Prostate gland (tissue), 2 donors: ENCODE measurements around the gene PRDM16. TPM values are rescaled to one million over a fixed set of nuclear protein-coding genes. Genes with fewer than 3 reads are reported as not detected.

Experiments
- DNase-seq: peaks from one replicate; pipeline ENCODE4 v3.0.0-alpha.2; 2019; ENCODE audit warnings: low spot score
- H3K27ac ChIP-seq, 2 donors: fragments of 200-600 bp; sonication (generic); 2 replicates each; pipeline ENCODE4 v1.5.1; 2017 to 2019
- H3K27me3 ChIP-seq: fragments of 200-600 bp; sonication (generic); replicated peaks from 2 replicates; pipeline ENCODE4 v1.5.1; 2019; ENCODE audit not compliant: insufficient read depth
- H3K36me3 ChIP-seq, 2 donors: fragments of 200-600 bp; sonication (generic); 1 replicate in 1 of 2; 2 replicates in 1 of 2; pipeline versions ENCODE4 v1.5.1 to v1.8.1; 2017 to 2019
- H3K4me1 ChIP-seq: fragments of 200-600 bp; sonication (generic); replicated peaks from 2 replicates; pipeline ENCODE4 v1.5.1; 2019
- H3K4me3 ChIP-seq, 2 donors: fragments of 200-600 bp; sonication (generic); 2 replicates each; pipeline ENCODE4 v1.5.1; 2017 to 2019
- H3K9me3 ChIP-seq: fragments of 200-600 bp; sonication (generic); 2 replicates; pipeline ENCODE4 v1.5.1; 2017
- POLR2A ChIP-seq: fragments of 450-650 bp; IDR thresholded peaks from one replicate; pipeline ENCODE4 v1.6.1; 2016; ENCODE audit warnings: antibody characterized with exemption, mild to moderate bottlenecking
- POLR2AphosphoS5 ChIP-seq: sonication (generic); formaldehyde crosslinking; IDR thresholded peaks from one replicate; pipeline ENCODE4 v1.6.1; 2017; ENCODE audit warnings: antibody characterized with exemption
- WGBS: methylation state at CpG from one replicate; pipeline ENCODE4 v1.1.5; 2018; 5-methylcytosine and 5-hydroxymethylcytosine counted together
- intact Hi-C: fragments of 100-400 bp; cut with DNase I; formaldehyde crosslinking; loops from one replicate; pipeline ENCODE4 v1.14.2; 2022
- total RNA-seq, 2 donors: library from RNA; depleted of rRNA; stranded (reverse); fragments of >200 nt; gene quantifications; one replicate each; pipeline ENCODE4 v1.1.0, GENCODE V29; 2016
- TF ChIP-seq, protein P1 (sequence below), 4 experiments: fragments of 200-600 bp in 2 of 4; fragments of 450-650 bp in 2 of 4; sonication (generic) in 2 of 4; IDR thresholded peaks; 1 replicate in 3 of 4; 2 replicates in 1 of 4; pipeline ENCODE4 v1.5.1; 2016 to 2019; ENCODE audit warnings: antibody characterized with exemption in 4 of 4, mild to moderate bottlenecking in 2 of 4, moderate library complexity in 2 of 4

The PRDM16 gene
- total RNA-seq, 2 donors from 2014 or later: 0.23 to 6.5 TPM

DNA sequence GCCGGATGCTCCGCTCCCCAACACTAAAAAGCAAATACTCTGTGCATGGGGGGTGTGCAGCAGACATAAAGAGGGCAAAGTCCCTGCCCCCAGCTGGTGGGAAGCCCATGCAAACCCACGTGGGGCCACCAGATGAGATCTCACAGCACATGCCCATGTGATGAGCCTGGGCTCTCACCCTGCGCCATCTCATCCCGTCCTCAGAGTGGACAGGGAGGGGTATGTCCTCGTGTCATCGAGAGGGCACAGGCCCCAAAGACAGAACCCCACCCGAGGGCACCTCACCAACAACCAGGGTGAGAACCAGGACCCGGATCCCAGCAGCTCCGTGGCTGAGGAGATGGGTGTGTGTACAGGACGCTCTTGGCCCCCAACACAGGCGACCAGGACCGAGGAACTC, 360.3 kb downstream of the PRDM16 start:
- peaks cover 4% of the 10 kb centered on the region for H3K27me3 ChIP-seq
- H3K36me3 ChIP-seq: no peaks in the 10 kb centered on the region
- intact Hi-C loops: loop anchor here (5.0 kb wide), 1 partner anchor 552 kb away; no protein-coding TSS in a partner anchor
- no peaks in the 10 kb centered on the region for H3K9me3 ChIP-seq
- H3K4me3 ChIP-seq: no peak overlapping the region
- no peak overlapping the region for H3K27ac ChIP-seq
- 92% methylated on average over 11 of the region's 13 CpGs for WGBS
- H3K4me1 ChIP-seq: no peaks in the 10 kb centered on the region
- TF ChIP-seq POLR2A: no peak
- TF ChIP-seq, protein P1, sequence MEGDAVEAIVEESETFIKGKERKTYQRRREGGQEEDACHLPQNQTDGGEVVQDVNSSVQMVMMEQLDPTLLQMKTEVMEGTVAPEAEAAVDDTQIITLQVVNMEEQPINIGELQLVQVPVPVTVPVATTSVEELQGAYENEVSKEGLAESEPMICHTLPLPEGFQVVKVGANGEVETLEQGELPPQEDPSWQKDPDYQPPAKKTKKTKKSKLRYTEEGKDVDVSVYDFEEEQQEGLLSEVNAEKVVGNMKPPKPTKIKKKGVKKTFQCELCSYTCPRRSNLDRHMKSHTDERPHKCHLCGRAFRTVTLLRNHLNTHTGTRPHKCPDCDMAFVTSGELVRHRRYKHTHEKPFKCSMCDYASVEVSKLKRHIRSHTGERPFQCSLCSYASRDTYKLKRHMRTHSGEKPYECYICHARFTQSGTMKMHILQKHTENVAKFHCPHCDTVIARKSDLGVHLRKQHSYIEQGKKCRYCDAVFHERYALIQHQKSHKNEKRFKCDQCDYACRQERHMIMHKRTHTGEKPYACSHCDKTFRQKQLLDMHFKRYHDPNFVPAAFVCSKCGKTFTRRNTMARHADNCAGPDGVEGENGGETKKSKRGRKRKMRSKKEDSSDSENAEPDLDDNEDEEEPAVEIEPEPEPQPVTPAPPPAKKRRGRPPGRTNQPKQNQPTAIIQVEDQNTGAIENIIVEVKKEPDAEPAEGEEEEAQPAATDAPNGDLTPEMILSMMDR (IDR thresholded peaks at IDR 0.05): no peak
- TF ChIP-seq POLR2AphosphoS5: no peak
- DNase-seq: no peak

DNA sequence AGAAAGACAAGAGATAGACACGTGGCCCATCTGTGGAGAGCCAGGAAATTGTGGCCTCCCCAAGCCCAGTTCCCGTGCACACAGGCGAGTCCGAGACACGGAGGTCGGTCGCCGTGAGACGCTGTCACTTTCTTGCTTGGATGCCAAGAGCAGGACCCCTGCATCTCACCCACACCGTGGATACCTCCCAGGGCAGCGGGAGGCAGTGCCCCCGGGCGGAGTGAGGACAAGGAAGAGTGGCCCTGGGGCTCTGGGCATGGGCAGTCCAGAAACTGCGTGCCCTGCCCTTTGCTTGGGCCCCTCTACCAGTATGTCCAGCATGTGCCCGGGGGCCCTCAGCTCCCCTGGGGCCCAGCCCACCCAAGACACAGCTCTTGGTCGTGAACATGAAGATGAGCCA, 360.8 kb downstream of the PRDM16 start:
- WGBS: 87% methylated on average over 16 of the region's 16 CpGs

DNA sequence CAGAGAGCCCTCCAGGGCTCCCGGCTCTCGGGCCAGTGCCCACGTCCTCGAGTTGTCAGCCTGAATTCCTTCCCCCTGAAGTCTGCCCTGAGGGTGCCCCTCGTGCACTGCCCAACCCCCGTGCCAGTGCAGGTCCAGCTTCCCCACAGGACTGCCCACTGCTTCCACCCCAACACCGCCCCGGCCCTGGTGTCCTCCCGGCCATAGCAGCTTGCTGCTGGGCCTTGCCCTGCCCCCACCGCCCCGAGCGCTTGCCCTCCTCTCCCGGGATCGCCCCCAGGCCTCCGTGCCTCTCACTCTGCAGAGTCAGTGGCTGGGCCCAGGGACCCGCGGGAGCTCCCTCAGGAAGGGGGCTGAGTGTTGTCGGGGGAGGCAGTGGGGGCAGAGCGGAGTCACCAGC, 361.4 kb downstream of the PRDM16 start:
- TF ChIP-seq, protein P1 (IDR thresholded peaks at IDR 0.05): no peak
- no peak for TF ChIP-seq POLR2A
- Histone ChIP-seq H3K27ac (no peak overlapping the region), H3K9me3 (no peaks in the 10 kb centered on the region), H3K4me3 (no peak overlapping the region), H3K27me3 (peaks cover 6% of the 10 kb centered on the region), H3K4me1 (no peaks in the 10 kb centered on the region), H3K36me3 (no peaks in the 10 kb centered on the region)
- 90% methylated on average over 19 of the region's 19 CpGs for WGBS
- DNase-seq: no peak
- intact Hi-C loops: no loop called here

More for the DNA sequence above, 360.8 kb downstream of the PRDM16 start:
- Histone ChIP-seq H3K4me3 (no peak overlapping the region), H3K9me3 (no peaks in the 10 kb centered on the region), H3K4me1 (no peaks in the 10 kb centered on the region), H3K27me3 (peaks cover 6% of the 10 kb centered on the region), H3K27ac (no peak overlapping the region), H3K36me3 (no peaks in the 10 kb centered on the region)
- TF ChIP-seq POLR2AphosphoS5: no peak
- TF ChIP-seq, protein P1 (IDR thresholded peaks at IDR 0.05): no peak
- TF ChIP-seq POLR2A: no peak
- no peak for DNase-seq
- intact Hi-C loops: loop anchor here (5.0 kb wide), 1 partner anchor 552 kb away; no protein-coding TSS in a partner anchor

DNA sequence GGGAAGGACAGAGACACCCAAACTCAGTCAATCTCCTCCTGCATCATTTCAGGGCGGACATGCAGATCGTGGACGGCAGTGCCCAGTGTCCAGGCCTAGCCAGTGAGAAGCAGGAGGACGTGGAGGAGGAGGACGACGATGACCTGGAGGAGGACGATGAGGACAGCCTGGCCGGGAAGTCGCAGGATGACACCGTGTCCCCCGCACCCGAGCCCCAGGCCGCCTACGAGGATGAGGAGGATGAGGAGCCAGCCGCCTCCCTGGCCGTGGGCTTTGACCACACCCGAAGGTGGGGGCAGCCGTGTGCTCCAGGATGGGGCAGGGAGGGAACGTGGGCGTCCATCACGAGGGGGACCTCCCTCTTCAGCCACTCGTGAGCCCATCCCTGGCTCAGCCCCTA, 361.8 kb downstream of the PRDM16 start:
- no peaks in the 10 kb centered on the region for H3K36me3 ChIP-seq
- intact Hi-C loops: no loop called here
- WGBS: 88% methylated on average over 22 of the region's 22 CpGs

DNA sequence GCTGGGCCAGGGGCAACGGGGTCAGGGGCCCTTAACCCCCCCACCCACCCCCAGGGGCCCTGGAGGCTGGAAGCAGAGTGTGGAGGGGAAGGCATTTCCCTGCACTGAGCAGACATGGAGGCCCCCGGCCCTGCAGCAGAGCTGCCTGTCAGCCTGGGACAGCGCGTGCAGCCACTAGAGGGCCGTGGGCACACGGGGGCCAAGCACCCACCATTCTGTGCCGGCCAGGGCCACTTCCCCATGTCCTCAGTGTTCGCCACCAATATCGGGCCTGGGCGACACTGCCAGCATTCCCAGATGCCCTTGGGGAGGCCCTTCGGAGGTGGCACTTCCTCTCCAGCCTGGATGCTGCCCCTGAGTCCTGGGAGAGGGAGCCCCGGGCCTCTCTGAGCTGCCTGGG, 362.3 kb downstream of the PRDM16 start:
- intact Hi-C loops: no loop called here
- no peak for DNase-seq
- Histone ChIP-seq H3K36me3 (no peaks in the 10 kb centered on the region), H3K4me1 (no peaks in the 10 kb centered on the region), H3K9me3 (no peaks in the 10 kb centered on the region), H3K27me3 (peaks cover 6% of the 10 kb centered on the region), H3K27ac (no peak overlapping the region), H3K4me3 (no peak overlapping the region)
- 54% methylated on average over 12 of the region's 12 CpGs for WGBS
- TF ChIP-seq, protein P1 (IDR thresholded peaks at IDR 0.05): no peak
- TF ChIP-seq POLR2AphosphoS5 (no peak), POLR2A (no peak)

More for the DNA sequence above, 361.8 kb downstream of the PRDM16 start:
- H3K4me3 ChIP-seq: no peak overlapping the region
- H3K27me3 ChIP-seq: peaks cover 6% of the 10 kb centered on the region
- DNase-seq: no peak
- no peak overlapping the region for H3K27ac ChIP-seq
- H3K9me3 ChIP-seq: no peaks in the 10 kb centered on the region
- no peak for TF ChIP-seq POLR2A
- TF ChIP-seq, protein P1 (IDR thresholded peaks at IDR 0.05): no peak
- no peak for TF ChIP-seq POLR2AphosphoS5
- no peaks in the 10 kb centered on the region for H3K4me1 ChIP-seq
